ENCODE data around the gene AP3D1. TPM values are rescaled to one million over a fixed set of nuclear protein-coding genes. Genes with fewer than 3 reads are reported as not detected.
A peak's percentile ranks its signal among the peaks of the same experiment; 100 is the strongest.

Gene AP3D1
- total RNA-seq, 1 donor from 2014 or later = 50.9 TPM

DNA sequence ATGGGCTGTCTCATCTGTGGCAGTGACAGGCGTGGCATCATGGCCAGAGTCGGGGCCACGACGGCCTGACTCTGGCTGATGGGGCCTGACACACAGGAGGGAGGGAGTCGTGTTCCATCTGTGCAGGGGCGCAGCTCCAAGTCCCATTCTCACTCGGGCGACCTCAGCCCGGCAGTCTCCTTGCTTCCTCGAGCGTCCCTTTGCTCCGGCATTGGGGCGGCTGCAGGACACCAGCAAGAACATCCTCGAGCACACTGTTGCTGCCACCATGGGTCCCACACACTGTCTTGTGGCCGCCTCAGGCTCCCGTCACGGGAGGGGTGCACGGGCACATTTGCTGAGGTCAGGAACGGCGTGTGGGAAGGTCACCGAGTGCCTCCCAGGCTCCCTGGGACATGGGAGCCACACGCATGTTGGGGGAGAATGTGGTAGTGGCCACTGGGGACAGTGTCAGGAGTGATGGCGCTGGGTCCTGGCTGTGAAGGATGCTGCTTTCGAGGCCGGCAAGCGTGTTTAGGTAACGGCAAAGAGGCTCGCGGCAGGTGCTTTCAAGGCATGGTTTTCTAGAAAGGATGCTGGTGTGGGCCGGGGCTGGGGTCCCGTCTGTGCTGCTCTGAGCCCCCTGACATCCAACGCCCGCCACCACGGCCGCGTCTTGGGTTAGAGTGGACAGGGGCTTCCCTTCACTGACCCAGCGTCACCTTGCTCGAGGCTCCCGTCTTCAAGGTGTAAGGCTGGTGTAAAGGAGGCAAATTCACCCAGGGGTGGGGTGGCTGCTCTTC, 51.2 kb downstream of the AP3D1 start:
- no peak overlapping the region for H3K4me3 ChIP-seq
- no peak for TF ChIP-seq EZH2 (IDR thresholded peaks at IDR 0.05)
- no peaks in the 10 kb centered on the region for H3K27me3 ChIP-seq
- H3K36me3 ChIP-seq = no peaks in the 10 kb centered on the region
- H3K4me3 Mint-ChIP-seq = no peak overlapping the region
- no peak overlapping the region for H3K4me2 ChIP-seq
- H3F3A ChIP-seq (ENCODE audit: low read depth) = peaks cover 26% of the 10 kb centered on the region
- peaks cover 7% of the 10 kb centered on the region for H3K4me1 ChIP-seq
- peaks cover 32% of the 10 kb centered on the region for H4K20me1 ChIP-seq (ENCODE audit: low read depth)
- H3K4me1 Mint-ChIP-seq = peaks cover 3% of the 10 kb centered on the region
- peaks cover 26% of the 10 kb centered on the region for H3K79me2 ChIP-seq (ENCODE audit: low read depth)
- H3K9me3 Mint-ChIP-seq = no peaks in the 10 kb centered on the region
- no peak overlapping the region for H3K27ac ChIP-seq
- no peak overlapping the region for H2AFZ ChIP-seq (replicated peaks)
- DNase-seq (ENCODE audit: low spot score) = no peak
- peaks cover 17% of the 10 kb centered on the region for H3K36me3 Mint-ChIP-seq
- no peaks in the 10 kb centered on the region for H3K9me3 ChIP-seq (ENCODE audit: low read depth)
- no peak overlapping the region for H3K27ac Mint-ChIP-seq
- no peak overlapping the region for H3K9ac ChIP-seq
- peaks cover 15% of the 10 kb centered on the region for H3K27me3 Mint-ChIP-seq (ENCODE audit: insufficient read depth, low read depth)

GRCh38 chr19:2099054-2099501, 52.3 kb downstream of the AP3D1 start:
- Histone ChIP-seq H3K4me2 (no peak overlapping the region), H4K20me1 (ENCODE audit: low read depth) (peaks cover 32% of the 10 kb centered on the region), H3K36me3 (no peaks in the 10 kb centered on the region), H3K27me3 (no peaks in the 10 kb centered on the region), H3K9me3 (ENCODE audit: low read depth) (no peaks in the 10 kb centered on the region), H3K79me2 (ENCODE audit: low read depth) (peaks cover 25% of the 10 kb centered on the region), H3K4me1 (peaks cover 7% of the 10 kb centered on the region), H2AFZ (replicated peaks) (no peak overlapping the region), H3K9ac (no peak overlapping the region), H3F3A (ENCODE audit: low read depth) (peaks cover 32% of the 10 kb centered on the region), H3K4me3 (no peak overlapping the region), H3K27ac (no peak overlapping the region)
- Mint-ChIP-seq H3K27ac (no peak overlapping the region), H3K27me3 (ENCODE audit: insufficient read depth, low read depth) (peaks cover 9% of the 10 kb centered on the region), H3K9me3 (no peaks in the 10 kb centered on the region), H3K36me3 (peaks cover 9% of the 10 kb centered on the region), H3K4me1 (peaks cover 13% of the 10 kb centered on the region), H3K4me3 (no peak overlapping the region)
- TF ChIP-seq CTCF (IDR thresholded peaks at IDR 0.05) (no peak), EZH2phosphoT487 (IDR thresholded peaks at IDR 0.05) (no peak), EZH2 (IDR thresholded peaks at IDR 0.05) (no peak)
- DNase-seq (ENCODE audit: low spot score) = no peak

GRCh38 chr19:2097886-2098327, 53.5 kb downstream of the AP3D1 start:
- H3K79me2 ChIP-seq (ENCODE audit: low read depth) = peaks cover 15% of the 10 kb centered on the region
- peaks cover 7% of the 10 kb centered on the region for H3K4me1 ChIP-seq
- Mint-ChIP-seq H3K27me3 (ENCODE audit: insufficient read depth, low read depth) (peaks cover 8% of the 10 kb centered on the region), H3K36me3 (peaks cover 5% of the 10 kb centered on the region), H3K4me1 (peaks cover 20% of the 10 kb centered on the region), H3K9me3 (no peaks in the 10 kb centered on the region), H3K27ac (no peak overlapping the region), H3K4me3 (no peak overlapping the region)
- H2AFZ ChIP-seq (replicated peaks) = no peak overlapping the region
- no peak overlapping the region for H3K4me3 ChIP-seq
- TF ChIP-seq EZH2 (IDR thresholded peaks at IDR 0.05) (no peak), CTCF (IDR thresholded peaks at IDR 0.05) (no peak), EZH2phosphoT487 (IDR thresholded peaks at IDR 0.05) (no peak)
- H3K36me3 ChIP-seq = no peaks in the 10 kb centered on the region
- H3K4me2 ChIP-seq = peak overlapping the region; percentile 82
- no peaks in the 10 kb centered on the region for H3K9me3 ChIP-seq (ENCODE audit: low read depth)
- no peak overlapping the region for H3K9ac ChIP-seq
- H4K20me1 ChIP-seq (ENCODE audit: low read depth) = peaks cover 32% of the 10 kb centered on the region
- no peaks in the 10 kb centered on the region for H3K27me3 ChIP-seq
- DNase-seq (ENCODE audit: low spot score) = peak; percentile 23
- H3F3A ChIP-seq (ENCODE audit: low read depth) = peaks cover 32% of the 10 kb centered on the region
- H3K27ac ChIP-seq = no peak overlapping the region

Measured in neural progenitor cell (in vitro differentiated cells).